GM12865 (cell line): ENCODE data around the gene SFSWAP.

Experiments used
- DNase-seq: peaks from one replicate; pipeline ENCODE4 v3.0.0; 2010; ENCODE audit warnings: low read depth
- H3K4me3 ChIP-seq: 2 replicates; pipeline ENCODE4 v1.5.1; 2011; ENCODE audit warnings: mild to moderate bottlenecking, low read depth, low read length, control low read depth
- CTCF ChIP-seq: IDR thresholded peaks from 2 replicates; pipeline ENCODE4 v1.5.1; 2011; ENCODE audit warnings: low read length, control low read depth, low read depth, inconsistent platforms; ENCODE audit not compliant: insufficient read depth; ENCODE audit errors: missing control alignments

Gene SFSWAP

GRCh38 chr12:131834798-131835615, 124.1 kb downstream of the SFSWAP start:
- no peak for TF ChIP-seq CTCF
- H3K4me3 ChIP-seq = no peak overlapping the region
- DNase-seq = no peak

GRCh38 chr12:131835616-131836171, 124.8 kb downstream of the SFSWAP start:
- H3K4me3 ChIP-seq = no peak overlapping the region
- no peak for DNase-seq
- TF ChIP-seq CTCF = no peak

- H3K4me3 ChIP-seq = no peak overlapping the region
- DNase-seq = no peak
- peak; percentile 28 for TF ChIP-seq CTCF
Measured at GRCh38 chr12:131836193-131836592, 125.3 kb downstream of the SFSWAP start.

- TF ChIP-seq CTCF = no peak
Measured at GRCh38 chr12:131836714-131837397, 126.0 kb downstream of the SFSWAP start.

GRCh38 chr12:131840643-131841416, 129.9 kb downstream of the SFSWAP start:
- H3K4me3 ChIP-seq = no peak overlapping the region
- no peak for TF ChIP-seq CTCF

More at GRCh38 chr12:131836714-131837397, 126.0 kb downstream of the SFSWAP start:
- H3K4me3 ChIP-seq = no peak overlapping the region
- DNase-seq = no peak

DNA sequence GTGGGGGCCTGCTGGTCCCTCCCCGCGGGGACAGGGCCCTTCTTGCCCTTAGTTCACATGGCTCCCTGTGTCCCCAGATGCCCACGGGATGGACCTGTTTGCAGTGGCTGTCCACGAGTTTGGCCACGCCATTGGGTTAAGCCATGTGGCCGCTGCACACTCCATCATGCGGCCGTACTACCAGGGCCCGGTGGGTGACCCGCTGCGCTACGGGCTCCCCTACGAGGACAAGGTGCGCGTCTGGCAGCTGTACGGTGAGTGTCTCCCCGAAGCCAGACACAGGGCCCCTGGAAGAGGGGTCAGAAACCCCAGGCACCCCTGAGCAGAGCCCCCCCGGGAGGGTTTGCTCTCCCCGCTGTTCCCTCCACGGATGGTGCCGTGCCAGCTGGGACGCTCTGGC, 130.7 kb downstream of the SFSWAP start:
- no peak overlapping the region for H3K4me3 ChIP-seq
- DNase-seq = no peak
- TF ChIP-seq CTCF = no peak

More at GRCh38 chr12:131840643-131841416, 129.9 kb downstream of the SFSWAP start:
- no peak for DNase-seq
